M059J (cell line): ENCODE results near the gene DYNLT3. TPM values are rescaled to one million over a fixed set of nuclear protein-coding genes. Genes with fewer than 3 reads are reported as not detected.

ENCODE experiments used
- total RNA-seq: library from RNA; depleted of rRNA; stranded (reverse); fragments of >200 nt; shearing (Covaris generic); gene quantifications from 2 replicates; pipeline ENCODE4 v1.2.3, GENCODE V29; 2014; rRNA removed

DYNLT3 gene
- total RNA-seq, 1 experiment from 2014 or later = 85.6 TPM

Other genes with a start within 250 kb of the DYNLT3 start
- gene XK, start 161.8 kb downstream of the DYNLT3 start, total RNA-seq = 1.3 and 1.6 TPM in 2 replicates
- 0.07 TPM in 1 of 2 replicates, not detected in the other for gene CYBB, start 67.5 kb downstream of the DYNLT3 start, total RNA-seq
- gene SYTL5, start 159.0 kb upstream of the DYNLT3 start, total RNA-seq = 18.2 and 23.1 TPM in 2 replicates